ENCODE results near the gene ARHGAP15.

DNA sequence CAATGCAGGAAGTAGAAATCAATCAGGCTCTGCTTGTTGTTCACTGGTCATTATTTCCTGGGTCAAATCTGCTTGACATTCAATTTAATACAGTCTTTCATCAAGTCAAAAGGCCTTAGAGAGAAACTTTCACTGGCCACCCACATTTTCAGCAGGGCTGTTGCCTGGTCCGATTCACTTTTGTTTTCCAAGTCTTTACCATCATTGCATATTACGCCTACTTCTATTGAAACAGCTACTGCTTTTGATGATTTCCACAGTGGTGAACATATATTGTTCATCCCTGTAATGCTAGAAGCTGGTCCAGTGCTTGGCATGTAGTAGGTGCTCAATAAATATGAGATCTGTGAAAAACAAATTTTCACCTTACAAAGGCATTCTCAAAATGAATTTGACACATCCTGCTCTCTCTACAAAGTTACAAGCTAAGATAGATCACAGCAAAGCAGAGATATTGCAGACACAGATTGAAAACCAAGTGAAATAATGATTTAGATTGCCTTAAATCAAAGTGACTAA lies 600.1 kb downstream of the ARHGAP15 start:
- TF ChIP-seq, protein P1, sequence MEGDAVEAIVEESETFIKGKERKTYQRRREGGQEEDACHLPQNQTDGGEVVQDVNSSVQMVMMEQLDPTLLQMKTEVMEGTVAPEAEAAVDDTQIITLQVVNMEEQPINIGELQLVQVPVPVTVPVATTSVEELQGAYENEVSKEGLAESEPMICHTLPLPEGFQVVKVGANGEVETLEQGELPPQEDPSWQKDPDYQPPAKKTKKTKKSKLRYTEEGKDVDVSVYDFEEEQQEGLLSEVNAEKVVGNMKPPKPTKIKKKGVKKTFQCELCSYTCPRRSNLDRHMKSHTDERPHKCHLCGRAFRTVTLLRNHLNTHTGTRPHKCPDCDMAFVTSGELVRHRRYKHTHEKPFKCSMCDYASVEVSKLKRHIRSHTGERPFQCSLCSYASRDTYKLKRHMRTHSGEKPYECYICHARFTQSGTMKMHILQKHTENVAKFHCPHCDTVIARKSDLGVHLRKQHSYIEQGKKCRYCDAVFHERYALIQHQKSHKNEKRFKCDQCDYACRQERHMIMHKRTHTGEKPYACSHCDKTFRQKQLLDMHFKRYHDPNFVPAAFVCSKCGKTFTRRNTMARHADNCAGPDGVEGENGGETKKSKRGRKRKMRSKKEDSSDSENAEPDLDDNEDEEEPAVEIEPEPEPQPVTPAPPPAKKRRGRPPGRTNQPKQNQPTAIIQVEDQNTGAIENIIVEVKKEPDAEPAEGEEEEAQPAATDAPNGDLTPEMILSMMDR (IDR thresholded peaks at IDR 0.05; ENCODE audit: insufficient read depth, low read length) = no peak
- no peak for TF ChIP-seq POLR2AphosphoS5 (IDR thresholded peaks at IDR 0.05; ENCODE audit: low read depth)
- TF ChIP-seq, protein P2, sequence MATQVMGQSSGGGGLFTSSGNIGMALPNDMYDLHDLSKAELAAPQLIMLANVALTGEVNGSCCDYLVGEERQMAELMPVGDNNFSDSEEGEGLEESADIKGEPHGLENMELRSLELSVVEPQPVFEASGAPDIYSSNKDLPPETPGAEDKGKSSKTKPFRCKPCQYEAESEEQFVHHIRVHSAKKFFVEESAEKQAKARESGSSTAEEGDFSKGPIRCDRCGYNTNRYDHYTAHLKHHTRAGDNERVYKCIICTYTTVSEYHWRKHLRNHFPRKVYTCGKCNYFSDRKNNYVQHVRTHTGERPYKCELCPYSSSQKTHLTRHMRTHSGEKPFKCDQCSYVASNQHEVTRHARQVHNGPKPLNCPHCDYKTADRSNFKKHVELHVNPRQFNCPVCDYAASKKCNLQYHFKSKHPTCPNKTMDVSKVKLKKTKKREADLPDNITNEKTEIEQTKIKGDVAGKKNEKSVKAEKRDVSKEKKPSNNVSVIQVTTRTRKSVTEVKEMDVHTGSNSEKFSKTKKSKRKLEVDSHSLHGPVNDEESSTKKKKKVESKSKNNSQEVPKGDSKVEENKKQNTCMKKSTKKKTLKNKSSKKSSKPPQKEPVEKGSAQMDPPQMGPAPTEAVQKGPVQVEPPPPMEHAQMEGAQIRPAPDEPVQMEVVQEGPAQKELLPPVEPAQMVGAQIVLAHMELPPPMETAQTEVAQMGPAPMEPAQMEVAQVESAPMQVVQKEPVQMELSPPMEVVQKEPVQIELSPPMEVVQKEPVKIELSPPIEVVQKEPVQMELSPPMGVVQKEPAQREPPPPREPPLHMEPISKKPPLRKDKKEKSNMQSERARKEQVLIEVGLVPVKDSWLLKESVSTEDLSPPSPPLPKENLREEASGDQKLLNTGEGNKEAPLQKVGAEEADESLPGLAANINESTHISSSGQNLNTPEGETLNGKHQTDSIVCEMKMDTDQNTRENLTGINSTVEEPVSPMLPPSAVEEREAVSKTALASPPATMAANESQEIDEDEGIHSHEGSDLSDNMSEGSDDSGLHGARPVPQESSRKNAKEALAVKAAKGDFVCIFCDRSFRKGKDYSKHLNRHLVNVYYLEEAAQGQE (IDR thresholded peaks at IDR 0.05; ENCODE audit: insufficient replicate concordance, low read depth) = no peak
- no peak for TF ChIP-seq GABPA (IDR thresholded peaks at IDR 0.05; ENCODE audit: low read depth)

Measured in HL-60 (cell line).